Measurements from ENCODE around the gene HK2.

The HK2 gene

DNA sequence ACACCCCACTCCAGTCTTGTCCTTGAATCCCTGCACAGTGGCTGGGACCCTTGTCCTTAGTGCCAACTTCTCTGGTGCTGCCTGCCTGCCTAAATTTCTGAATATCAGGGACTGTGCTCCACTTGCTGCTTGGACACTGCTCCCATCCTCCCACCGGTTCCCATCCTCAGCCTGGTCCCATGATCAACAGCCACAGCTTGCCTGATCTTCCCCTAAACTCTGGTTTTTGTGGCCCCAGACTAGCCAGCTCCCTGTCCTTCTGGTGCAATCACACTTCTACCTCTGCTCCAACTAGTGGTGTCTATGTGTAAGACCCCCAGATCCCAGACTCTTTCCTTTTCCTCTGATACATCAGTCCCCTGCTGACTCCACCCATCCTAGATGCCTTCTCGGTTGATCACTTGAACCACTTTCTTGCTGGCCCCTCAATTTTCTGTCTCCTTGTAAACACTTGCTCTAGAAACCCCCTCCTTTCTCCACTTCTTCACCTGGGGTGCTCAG is 87.4 kb downstream of the HK2 start:
- TF ChIP-seq, protein P1, sequence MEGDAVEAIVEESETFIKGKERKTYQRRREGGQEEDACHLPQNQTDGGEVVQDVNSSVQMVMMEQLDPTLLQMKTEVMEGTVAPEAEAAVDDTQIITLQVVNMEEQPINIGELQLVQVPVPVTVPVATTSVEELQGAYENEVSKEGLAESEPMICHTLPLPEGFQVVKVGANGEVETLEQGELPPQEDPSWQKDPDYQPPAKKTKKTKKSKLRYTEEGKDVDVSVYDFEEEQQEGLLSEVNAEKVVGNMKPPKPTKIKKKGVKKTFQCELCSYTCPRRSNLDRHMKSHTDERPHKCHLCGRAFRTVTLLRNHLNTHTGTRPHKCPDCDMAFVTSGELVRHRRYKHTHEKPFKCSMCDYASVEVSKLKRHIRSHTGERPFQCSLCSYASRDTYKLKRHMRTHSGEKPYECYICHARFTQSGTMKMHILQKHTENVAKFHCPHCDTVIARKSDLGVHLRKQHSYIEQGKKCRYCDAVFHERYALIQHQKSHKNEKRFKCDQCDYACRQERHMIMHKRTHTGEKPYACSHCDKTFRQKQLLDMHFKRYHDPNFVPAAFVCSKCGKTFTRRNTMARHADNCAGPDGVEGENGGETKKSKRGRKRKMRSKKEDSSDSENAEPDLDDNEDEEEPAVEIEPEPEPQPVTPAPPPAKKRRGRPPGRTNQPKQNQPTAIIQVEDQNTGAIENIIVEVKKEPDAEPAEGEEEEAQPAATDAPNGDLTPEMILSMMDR (IDR thresholded peaks at IDR 0.05): no peak

DNA sequence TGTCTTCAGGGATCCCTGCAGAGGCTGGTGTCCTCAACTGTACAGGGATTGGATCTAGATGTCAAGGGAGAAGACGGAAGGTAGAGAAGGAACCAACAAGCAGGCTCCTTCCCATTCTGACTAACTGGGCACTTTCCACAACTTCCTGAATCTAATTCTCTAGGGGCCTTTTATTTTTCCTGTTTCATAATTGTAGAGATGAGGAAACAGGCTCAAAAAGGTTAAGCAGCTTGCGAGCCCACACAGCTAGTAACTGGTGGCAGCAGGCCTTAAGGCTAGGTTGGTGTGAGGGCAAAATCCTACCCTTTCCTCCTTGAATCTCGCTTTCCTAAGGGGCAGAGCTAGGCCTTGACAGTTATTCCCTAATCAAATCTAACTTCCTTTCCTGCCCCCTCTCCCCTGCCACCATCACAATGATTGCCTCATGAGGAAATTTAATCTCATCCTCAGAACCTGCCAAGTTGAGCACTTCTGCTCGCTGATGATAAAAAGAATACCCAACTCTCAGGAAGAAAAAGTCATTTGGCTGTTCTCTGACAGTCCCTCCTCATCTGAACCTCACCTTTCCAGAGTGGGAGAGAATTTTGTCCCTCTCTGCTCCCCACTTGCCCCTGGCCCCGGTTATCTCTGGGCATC is 88.8 kb downstream of the HK2 start:
- TF ChIP-seq, protein P1 (IDR thresholded peaks at IDR 0.05): no peak

DNA sequence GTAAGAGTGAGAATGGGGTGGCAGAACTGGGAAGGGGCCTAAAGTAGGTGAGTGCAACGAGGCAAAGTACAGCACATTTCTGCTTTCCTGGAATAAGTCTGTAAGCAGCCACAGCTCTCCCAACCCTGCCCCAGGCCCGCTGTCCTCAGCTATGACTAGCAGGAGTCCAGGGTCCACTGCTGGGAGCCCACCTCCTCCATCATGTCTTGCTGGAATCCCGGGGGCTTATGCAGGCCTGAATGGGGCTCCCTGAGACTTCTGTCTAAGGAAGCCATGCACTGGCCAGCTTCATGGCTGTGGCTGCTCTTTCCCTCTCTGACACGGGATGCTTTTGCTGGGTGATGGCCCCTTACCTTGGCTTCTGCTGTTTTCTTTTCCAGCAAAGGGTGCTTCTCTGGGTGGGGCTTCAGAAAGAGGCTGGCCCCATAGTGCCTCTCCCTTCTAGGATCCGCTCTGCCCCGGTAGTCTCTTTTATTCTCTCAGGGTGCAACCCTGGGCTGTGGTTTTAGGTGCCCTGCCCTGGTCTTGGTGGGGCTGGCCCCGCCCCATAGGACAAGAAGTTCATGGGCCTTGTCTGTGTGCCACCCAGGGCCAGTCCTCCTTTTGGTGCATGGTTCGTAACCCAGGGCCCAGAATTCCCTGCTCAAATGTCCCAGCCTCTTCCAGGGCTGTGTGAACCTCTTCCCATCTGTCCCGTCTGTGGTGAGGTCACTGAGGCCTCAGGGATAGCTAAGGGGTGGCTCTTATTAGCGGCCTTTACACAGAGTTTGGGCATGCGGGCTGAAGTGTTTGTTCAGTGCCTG is 90.7 kb downstream of the HK2 start:
- TF ChIP-seq, protein P1 (IDR thresholded peaks at IDR 0.05): no peak

DNA sequence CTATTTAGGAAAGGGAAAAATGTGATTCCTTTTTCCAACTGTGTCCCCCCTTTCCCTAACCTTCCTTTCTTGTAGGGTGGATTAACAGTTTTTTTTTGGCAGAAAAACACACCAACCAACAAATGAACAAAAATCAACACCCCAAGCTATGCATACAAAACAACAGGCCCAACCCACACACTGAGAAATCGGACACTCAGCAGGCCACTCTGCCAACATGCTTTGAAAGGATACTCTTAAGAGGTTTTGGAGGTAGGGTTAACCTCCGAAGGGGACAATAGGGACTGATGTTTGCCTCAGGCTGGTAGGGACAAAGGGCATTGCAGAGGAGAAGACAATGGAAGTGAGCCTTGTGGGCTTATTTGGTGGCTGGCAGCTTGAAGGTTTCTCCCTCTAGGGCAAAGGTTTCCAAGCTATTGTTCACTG is 91.4 kb downstream of the HK2 start:
- TF ChIP-seq, protein P1 (IDR thresholded peaks at IDR 0.05): no peak

DNA sequence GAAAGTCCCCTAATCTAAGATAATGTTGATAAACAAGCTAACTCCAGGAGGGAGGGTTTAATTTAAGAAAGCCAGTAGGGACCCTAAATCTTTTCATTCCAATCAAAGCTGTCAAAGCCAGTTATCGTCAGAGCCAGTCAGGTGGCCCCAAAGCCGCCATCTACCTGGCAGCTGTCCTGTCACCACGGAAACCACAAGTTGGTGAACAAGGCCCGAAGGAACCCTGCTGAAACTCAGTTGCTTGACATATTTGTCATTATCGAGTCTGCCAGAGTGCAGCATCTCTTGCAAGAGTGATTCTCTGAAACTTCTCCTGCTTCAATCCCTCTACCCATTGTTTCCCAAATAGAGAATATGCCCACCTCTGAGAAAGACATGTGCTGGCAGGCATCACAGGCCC is 93.7 kb downstream of the HK2 start:
- TF ChIP-seq, protein P1 (IDR thresholded peaks at IDR 0.05): no peak

DNA sequence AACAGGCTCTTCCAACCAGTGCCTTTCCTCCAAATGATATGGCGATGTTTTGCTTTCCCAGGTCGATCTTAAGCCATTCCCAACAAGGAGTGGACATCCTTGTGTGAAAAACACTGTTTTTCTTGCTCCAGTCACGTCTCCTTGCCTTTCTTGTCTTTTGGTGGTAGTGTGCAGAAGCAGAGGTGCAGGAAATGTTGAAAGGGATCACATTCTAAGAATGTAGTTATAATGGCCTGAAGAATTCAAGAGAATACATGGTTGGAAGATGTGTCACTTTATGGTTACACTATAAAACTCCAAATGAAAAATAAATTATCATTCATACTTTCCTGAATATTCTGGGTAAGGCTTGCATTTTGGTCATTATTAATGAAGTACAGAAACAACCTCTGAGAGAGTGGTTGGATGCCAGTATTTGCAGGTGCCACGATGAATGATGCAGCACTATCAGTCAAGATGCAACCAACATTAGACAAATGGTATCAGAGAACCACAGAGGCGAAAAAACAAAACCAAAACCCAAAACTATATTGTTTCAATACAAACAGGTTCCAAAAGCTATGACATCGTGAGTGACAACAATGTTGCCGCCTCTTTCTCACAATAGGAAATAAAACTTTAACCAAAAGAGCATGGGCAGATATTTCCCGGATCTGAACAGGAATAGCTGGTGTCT is 97.0 kb downstream of the HK2 start:
- TF ChIP-seq, protein P1 (IDR thresholded peaks at IDR 0.05): no peak

DNA sequence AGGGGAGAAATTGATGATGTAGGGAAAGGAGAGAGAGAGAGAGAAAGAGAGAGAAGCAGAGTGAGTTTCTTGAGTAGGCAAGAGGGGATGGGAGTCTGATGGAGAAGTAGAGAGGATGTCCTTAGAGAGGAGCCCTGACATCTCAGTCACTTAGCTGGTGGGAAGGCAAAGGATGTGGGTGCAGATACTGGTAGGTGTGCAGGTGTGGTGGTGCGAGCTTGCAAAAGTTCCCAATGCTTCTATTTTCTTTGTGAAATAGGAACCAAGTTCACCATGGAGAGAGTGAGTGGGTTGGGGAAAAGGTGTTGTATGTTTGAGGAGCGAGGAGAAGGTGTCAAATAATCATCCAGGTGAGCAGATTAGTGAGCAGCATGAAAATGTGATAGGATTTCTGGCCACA is 98.0 kb downstream of the HK2 start:
- TF ChIP-seq, protein P1 (IDR thresholded peaks at IDR 0.05): no peak
